Measurements from ENCODE around the gene SLC2A9. TPM values are rescaled to one million over a fixed set of nuclear protein-coding genes. Genes with fewer than 3 reads are reported as not detected.

SLC2A9 gene
- total RNA-seq, 1 donor from 2014 or later = not detected

GRCh38 chr4:9953089-9953488 is 68.2 kb downstream of the SLC2A9 start:
- no peak for TF ChIP-seq CTCF (IDR thresholded peaks at IDR 0.05; ENCODE audit: partially characterized antibody, unreplicated experiment)
- no peaks in the 10 kb centered on the region for H3K9me3 Mint-ChIP-seq (ENCODE audit: unreplicated experiment)
- H3K4me3 Mint-ChIP-seq (ENCODE audit: unreplicated experiment) = no peak overlapping the region
- no peaks in the 10 kb centered on the region for H3K36me3 Mint-ChIP-seq (ENCODE audit: unreplicated experiment)
- no peaks in the 10 kb centered on the region for H3K27me3 Mint-ChIP-seq (ENCODE audit: unreplicated experiment)
- no peak overlapping the region for H3K27ac Mint-ChIP-seq (ENCODE audit: unreplicated experiment)
- H3K4me1 Mint-ChIP-seq (ENCODE audit: low read depth, unreplicated experiment) = no peaks in the 10 kb centered on the region
- DNase-seq = no peak

- no peaks in the 10 kb centered on the region for H3K4me1 Mint-ChIP-seq (ENCODE audit: low read depth, unreplicated experiment)
- H3K27ac Mint-ChIP-seq (ENCODE audit: unreplicated experiment) = no peak overlapping the region
- no peaks in the 10 kb centered on the region for H3K9me3 Mint-ChIP-seq (ENCODE audit: unreplicated experiment)
- TF ChIP-seq CTCF (IDR thresholded peaks at IDR 0.05; ENCODE audit: partially characterized antibody, unreplicated experiment) = no peak
- H3K27me3 Mint-ChIP-seq (ENCODE audit: unreplicated experiment) = no peaks in the 10 kb centered on the region
- H3K36me3 Mint-ChIP-seq (ENCODE audit: unreplicated experiment) = no peaks in the 10 kb centered on the region
- no peak for DNase-seq
- H3K4me3 Mint-ChIP-seq (ENCODE audit: unreplicated experiment) = no peak overlapping the region
Measured at GRCh38 chr4:9952415-9952950, 68.8 kb downstream of the SLC2A9 start.

- H3K27me3 Mint-ChIP-seq (ENCODE audit: unreplicated experiment) = no peaks in the 10 kb centered on the region
- no peak overlapping the region for H3K27ac Mint-ChIP-seq (ENCODE audit: unreplicated experiment)
- no peak for TF ChIP-seq CTCF (IDR thresholded peaks at IDR 0.05; ENCODE audit: partially characterized antibody, unreplicated experiment)
- H3K4me3 Mint-ChIP-seq (ENCODE audit: unreplicated experiment) = no peak overlapping the region
- H3K4me1 Mint-ChIP-seq (ENCODE audit: low read depth, unreplicated experiment) = no peaks in the 10 kb centered on the region
- H3K36me3 Mint-ChIP-seq (ENCODE audit: unreplicated experiment) = no peaks in the 10 kb centered on the region
- H3K9me3 Mint-ChIP-seq (ENCODE audit: unreplicated experiment) = no peaks in the 10 kb centered on the region
- DNase-seq = no peak
Measured at GRCh38 chr4:9949573-9949972, 71.7 kb downstream of the SLC2A9 start.

- no peaks in the 10 kb centered on the region for H3K4me1 Mint-ChIP-seq (ENCODE audit: low read depth, unreplicated experiment)
- H3K36me3 Mint-ChIP-seq (ENCODE audit: unreplicated experiment) = no peaks in the 10 kb centered on the region
- H3K27ac Mint-ChIP-seq (ENCODE audit: unreplicated experiment) = no peak overlapping the region
- DNase-seq = no peak
- no peaks in the 10 kb centered on the region for H3K9me3 Mint-ChIP-seq (ENCODE audit: unreplicated experiment)
- no peak for TF ChIP-seq CTCF (IDR thresholded peaks at IDR 0.05; ENCODE audit: partially characterized antibody, unreplicated experiment)
- no peak overlapping the region for H3K4me3 Mint-ChIP-seq (ENCODE audit: unreplicated experiment)
- H3K27me3 Mint-ChIP-seq (ENCODE audit: unreplicated experiment) = peaks cover 2% of the 10 kb centered on the region
Measured at GRCh38 chr4:9947168-9948062, 73.9 kb downstream of the SLC2A9 start.

- Mint-ChIP-seq H3K9me3 (ENCODE audit: unreplicated experiment) (no peaks in the 10 kb centered on the region), H3K27ac (ENCODE audit: unreplicated experiment) (no peak overlapping the region), H3K27me3 (ENCODE audit: unreplicated experiment) (peaks cover 2% of the 10 kb centered on the region), H3K4me3 (ENCODE audit: unreplicated experiment) (no peak overlapping the region), H3K36me3 (ENCODE audit: unreplicated experiment) (no peaks in the 10 kb centered on the region), H3K4me1 (ENCODE audit: low read depth, unreplicated experiment) (no peaks in the 10 kb centered on the region)
- no peak for DNase-seq
- no peak for TF ChIP-seq CTCF (IDR thresholded peaks at IDR 0.05; ENCODE audit: partially characterized antibody, unreplicated experiment)
Measured at GRCh38 chr4:9946170-9946569, 75.1 kb downstream of the SLC2A9 start.

Measured in glutamatergic neuron (in vitro differentiated cells).